Endothelial cell of umbilical vein (primary cell): ENCODE measurements around the gene RGS6. TPM values are rescaled to one million over a fixed set of nuclear protein-coding genes. Genes with fewer than 3 reads are reported as not detected.
A peak's percentile ranks its signal among the peaks of the same experiment; 100 is the strongest.

Experiments used
- BruUV-seq: library from RNA; stranded (reverse); fragments of 400-500 nt; replicated peaks from 2 replicates; lab custom pipeline; 2021; lab: Mats Ljungman, UMichigan
- CTCF ChIA-PET: fragments of 300-600, 350-600 bp; sonication (Branson Sonifier 250); formaldehyde crosslinking; loops from one replicate; lab custom pipeline; 2021; ENCODE audit warnings: antibody characterized with exemption, inconsistent platforms; lab: Charles Lee
- POLR2A ChIA-PET: fragments of 300-600, 350-600 bp; sonication (Branson Sonifier 250); formaldehyde crosslinking; loops from one replicate; lab custom pipeline; 2021; ENCODE audit warnings: antibody characterized with exemption, inconsistent platforms; lab: Charles Lee
- DNase-seq: peaks from one replicate; pipeline ENCODE4 v3.0.0-alpha.2; 2011; ENCODE audit warnings: low read depth, low spot score
- FAIRE-seq: peaks from 2 replicates; lab custom pipeline; 2011; peaks lifted over from hg19 to GRCh38; lab: Jason Lieb, UNC
- H2AFZ ChIP-seq: 2 replicates; pipeline ENCODE4 v1.6.0; 2012; ENCODE audit warnings: low read depth, low read length, control low read depth, inconsistent platforms
- H3K27ac ChIP-seq: 2 replicates; pipeline ENCODE4 v1.5.1; 2011; ENCODE audit warnings: low read depth, mild to moderate bottlenecking, control low read depth, low read length, moderate library complexity; ENCODE audit not compliant: insufficient read depth
- H3K27me3 ChIP-seq, 2 experiments: 2 replicates each; pipeline versions ENCODE4 v1.6.0 to v1.6.1; 2011; ENCODE audit warnings: low read length in 2 of 2, mixed read lengths in 1 of 2; ENCODE audit not compliant: control insufficient read depth in 2 of 2, insufficient read depth in 2 of 2
- H3K36me3 ChIP-seq, 2 experiments: 2 replicates in 1 of 2; 3 replicates in 1 of 2; pipeline ENCODE4 v1.5.1; 2011; ENCODE audit warnings: low read length in 2 of 2, mild to moderate bottlenecking in 1 of 2, moderate library complexity in 1 of 2; ENCODE audit not compliant: control insufficient read depth in 2 of 2, insufficient read depth in 2 of 2; ENCODE audit errors: extremely low read depth in 1 of 2
- H3K4me1 ChIP-seq: 3 replicates; pipeline ENCODE4 v1.5.1; 2011; ENCODE audit warnings: mild to moderate bottlenecking, low read length; ENCODE audit not compliant: control insufficient read depth, insufficient read depth; ENCODE audit errors: extremely low read depth
- H3K4me2 ChIP-seq: 2 replicates; pipeline ENCODE4 v1.6.1; 2011; ENCODE audit warnings: low read length, control low read depth, mixed read lengths; ENCODE audit not compliant: insufficient read depth
- H3K4me3 ChIP-seq, 3 experiments: fragments of 200-600 bp in 1 of 3; sonication (generic), shearing (Covaris generic) in 1 of 3; replicated peaks in 1 of 3; 2 replicates each; pipeline ENCODE4 v1.5.1; 2011 to 2016; ENCODE audit warnings: control low read depth in 3 of 3, low read length in 3 of 3, mild to moderate bottlenecking in 2 of 3, inconsistent platforms in 1 of 3, low read depth in 1 of 3, moderate library complexity in 1 of 3; ENCODE audit not compliant: insufficient read depth in 1 of 3
- H3K79me2 ChIP-seq: 2 replicates; pipeline ENCODE4 v1.6.0; 2012; ENCODE audit warnings: low read length, inconsistent platforms; ENCODE audit not compliant: control insufficient read depth, insufficient read depth
- H3K9ac ChIP-seq: replicated peaks from 2 replicates; pipeline ENCODE3; 2011; ENCODE audit warnings: low read length, control low read depth; ENCODE audit not compliant: insufficient read depth; ENCODE audit errors: extremely low read depth
- H3K9me1 ChIP-seq: replicated peaks from 3 replicates; pipeline ENCODE4 v1.6.0; 2011; ENCODE audit warnings: mild to moderate bottlenecking, low read length; ENCODE audit not compliant: control insufficient read depth, insufficient read depth; ENCODE audit errors: extremely low read depth
- H3K9me3 ChIP-seq: replicated peaks from 2 replicates; pipeline ENCODE4 v1.5.1; 2012; ENCODE audit warnings: low read length, inconsistent platforms; ENCODE audit not compliant: control insufficient read depth, insufficient read depth
- H4K20me1 ChIP-seq: replicated peaks from 2 replicates; pipeline ENCODE3; 2011; ENCODE audit warnings: mild to moderate bottlenecking, low read length; ENCODE audit not compliant: control insufficient read depth, insufficient read depth; ENCODE audit errors: extremely low read depth
- EZH2 ChIP-seq: IDR thresholded peaks from 2 replicates; pipeline ENCODE4 v1.6.1; 2012; ENCODE audit warnings: borderline replicate concordance, low read depth, mild to moderate bottlenecking, moderate library complexity, low read length, inconsistent platforms; ENCODE audit not compliant: severe bottlenecking
- FOS ChIP-seq: IDR thresholded peaks from 2 replicates; pipeline ENCODE4 v1.6.1; 2011; ENCODE audit warnings: mild to moderate bottlenecking, low read length, moderate library complexity, borderline replicate concordance; ENCODE audit not compliant: insufficient read depth
- GATA2 ChIP-seq: IDR thresholded peaks from 2 replicates; pipeline ENCODE4 v1.7.0; 2011; ENCODE audit warnings: low read depth, mild to moderate bottlenecking, moderate library complexity, mixed read lengths, low read length; ENCODE audit not compliant: insufficient read length, insufficient read depth
- JUN ChIP-seq: IDR thresholded peaks from 2 replicates; pipeline ENCODE4 v1.6.1; 2011; ENCODE audit warnings: borderline replicate concordance, low read depth; ENCODE audit not compliant: insufficient read length, insufficient read depth
- MYC ChIP-seq: IDR thresholded peaks from one replicate; pipeline ENCODE4 v1.6.1; 2011; ENCODE audit warnings: mild to moderate bottlenecking, low read depth, low read length
- POLR2A ChIP-seq: IDR thresholded peaks from 2 replicates; pipeline ENCODE4 v1.6.1; 2012; ENCODE audit warnings: low read depth, mild to moderate bottlenecking, control low read depth, low read length
- POLR2AphosphoS5 ChIP-seq: IDR thresholded peaks from 2 replicates; pipeline ENCODE4 v1.6.1; 2012; ENCODE audit warnings: low read depth, mild to moderate bottlenecking, control low read depth, low read length, moderate library complexity; ENCODE audit not compliant: insufficient read depth
- dilution Hi-C: fragments of 300-500 bp; cut with MboI; formaldehyde crosslinking; loops from one replicate; pipeline ENCODE4 v1.15.0; 2019; ENCODE audit warnings: low sequenced_read_pairs; ENCODE audit not compliant: extremely low pct_ligation_motif_present
- intact Hi-C: fragments of 100-400 bp; cut with micrococcal nuclease; formaldehyde crosslinking; loops from one replicate; pipeline ENCODE4 v1.10.0; 2022
- polyA plus RNA-seq, 4 experiments: library from polyadenylated mRNA; depleted of rRNA in 3 of 4; stranded (reverse) in 3 of 4; unstranded in 1 of 4; fragments of >200 nt; gene quantifications; 2 replicates each; pipeline versions ENCODE4 v1.2.1 to v1.2.3, GENCODE V29; 2011 to 2012; ENCODE audit warnings: missing spikeins in 1 of 4
- total RNA-seq: library from RNA; stranded (reverse); gene quantifications from 2 replicates; pipeline ENCODE4 v1.2.3, GENCODE V29; 2021
- TF ChIP-seq, protein P1 (sequence below), 2 donors: IDR thresholded peaks; 1 replicate in 1 of 2; 2 replicates in 1 of 2; pipeline ENCODE4 v1.5.1; 2011; ENCODE audit warnings: low read length in 2 of 2, mild to moderate bottlenecking in 2 of 2, moderate library complexity in 2 of 2, control low read depth in 1 of 2, inconsistent platforms in 1 of 2, low read depth in 1 of 2; ENCODE audit not compliant: insufficient read depth in 1 of 2; ENCODE audit errors: extremely low read depth in 1 of 2
- TF ChIP-seq, protein P2 (sequence below): IDR thresholded peaks from 2 replicates; pipeline ENCODE4 v1.6.1; 2011; ENCODE audit not compliant: insufficient read depth, insufficient read length

Gene RGS6
- total and polyA plus RNA-seq, 2 donors (not counting 3 experiments of a cell fraction or from before 2014, with no cell fraction given), result not detected

- CTCF ChIA-PET, result interaction anchor here (3.3 kb wide), 1 partner anchor 445 kb away, joined by 12 read pairs; no protein-coding TSS in a partner anchor
- BruUV-seq, result no TSS peak
- Histone ChIP-seq H3K9me3 (no peaks in the 10 kb centered on the region), H3K4me2 (peak overlapping the region; percentile 39), H3K4me1 (peaks cover 8% of the 10 kb centered on the region), H3K27me3 (peaks cover 2 to 6% of the 10 kb centered on the region in 2 experiments), H3K27ac (no peak overlapping the region), H2AFZ (no peak overlapping the region), H3K9ac (no peak overlapping the region), H3K9me1 (no peaks in the 10 kb centered on the region), H3K79me2 (no peaks in the 10 kb centered on the region), H4K20me1 (no peaks in the 10 kb centered on the region), H3K4me3 (no peak overlapping the region), H3K36me3 (no peaks in the 10 kb centered on the region)
- TF ChIP-seq JUN, result peak; percentile 87
- peak; percentile 87 for TF ChIP-seq FOS
- no peak for TF ChIP-seq POLR2AphosphoS5
- TF ChIP-seq POLR2A, result no peak
- no peak for TF ChIP-seq MYC
- TF ChIP-seq, protein P1, sequence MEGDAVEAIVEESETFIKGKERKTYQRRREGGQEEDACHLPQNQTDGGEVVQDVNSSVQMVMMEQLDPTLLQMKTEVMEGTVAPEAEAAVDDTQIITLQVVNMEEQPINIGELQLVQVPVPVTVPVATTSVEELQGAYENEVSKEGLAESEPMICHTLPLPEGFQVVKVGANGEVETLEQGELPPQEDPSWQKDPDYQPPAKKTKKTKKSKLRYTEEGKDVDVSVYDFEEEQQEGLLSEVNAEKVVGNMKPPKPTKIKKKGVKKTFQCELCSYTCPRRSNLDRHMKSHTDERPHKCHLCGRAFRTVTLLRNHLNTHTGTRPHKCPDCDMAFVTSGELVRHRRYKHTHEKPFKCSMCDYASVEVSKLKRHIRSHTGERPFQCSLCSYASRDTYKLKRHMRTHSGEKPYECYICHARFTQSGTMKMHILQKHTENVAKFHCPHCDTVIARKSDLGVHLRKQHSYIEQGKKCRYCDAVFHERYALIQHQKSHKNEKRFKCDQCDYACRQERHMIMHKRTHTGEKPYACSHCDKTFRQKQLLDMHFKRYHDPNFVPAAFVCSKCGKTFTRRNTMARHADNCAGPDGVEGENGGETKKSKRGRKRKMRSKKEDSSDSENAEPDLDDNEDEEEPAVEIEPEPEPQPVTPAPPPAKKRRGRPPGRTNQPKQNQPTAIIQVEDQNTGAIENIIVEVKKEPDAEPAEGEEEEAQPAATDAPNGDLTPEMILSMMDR (IDR thresholded peaks at IDR 0.05; ENCODE audit: extremely low read depth in 1 of 2, insufficient read depth in 1 of 2, low read depth in 1 of 2, low read length in 2 of 2), result no peak
- no peak for TF ChIP-seq GATA2
- TF ChIP-seq EZH2, result no peak
- TF ChIP-seq, protein P2, sequence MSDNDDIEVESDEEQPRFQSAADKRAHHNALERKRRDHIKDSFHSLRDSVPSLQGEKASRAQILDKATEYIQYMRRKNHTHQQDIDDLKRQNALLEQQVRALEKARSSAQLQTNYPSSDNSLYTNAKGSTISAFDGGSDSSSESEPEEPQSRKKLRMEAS, result no peak
- DNase-seq (peak; percentile 26), FAIRE-seq (peak; percentile 92)
- POLR2A ChIA-PET, result no interaction called here
- intact Hi-C loops (no loop called here), dilution Hi-C loops (no loop called here)
Measured at GRCh38 chr14:72503696-72504368, 571.6 kb downstream of the RGS6 start.
